NB4 (cell line): Measurements from ENCODE around the gene TSEN34.

Experiments used
- DNase-seq: peaks from one replicate; pipeline ENCODE4 v3.0.0; 2010; ENCODE audit warnings: low read depth
- H3K4me3 ChIP-seq: one replicate; pipeline ENCODE4 v1.5.1; 2011; ENCODE audit warnings: mild to moderate bottlenecking, low read depth, low read length, moderate library complexity
- MYC ChIP-seq: IDR thresholded peaks from 2 replicates; pipeline ENCODE4 v1.6.1; 2011; ENCODE audit warnings: low read depth, low read length
- POLR2A ChIP-seq: IDR thresholded peaks from 2 replicates; pipeline ENCODE4 v1.6.1; 2011; ENCODE audit warnings: mild to moderate bottlenecking; ENCODE audit not compliant: insufficient read length; ENCODE audit errors: extremely low read depth
- TF ChIP-seq, protein P1 (sequence below): IDR thresholded peaks from 2 replicates; pipeline ENCODE4 v1.6.1; 2011; ENCODE audit warnings: low read depth, low read length
- TF ChIP-seq, protein P2 (sequence below): IDR thresholded peaks from one replicate; pipeline ENCODE4 v1.5.1; 2012; ENCODE audit warnings: low read depth, low read length

Gene TSEN34

DNA sequence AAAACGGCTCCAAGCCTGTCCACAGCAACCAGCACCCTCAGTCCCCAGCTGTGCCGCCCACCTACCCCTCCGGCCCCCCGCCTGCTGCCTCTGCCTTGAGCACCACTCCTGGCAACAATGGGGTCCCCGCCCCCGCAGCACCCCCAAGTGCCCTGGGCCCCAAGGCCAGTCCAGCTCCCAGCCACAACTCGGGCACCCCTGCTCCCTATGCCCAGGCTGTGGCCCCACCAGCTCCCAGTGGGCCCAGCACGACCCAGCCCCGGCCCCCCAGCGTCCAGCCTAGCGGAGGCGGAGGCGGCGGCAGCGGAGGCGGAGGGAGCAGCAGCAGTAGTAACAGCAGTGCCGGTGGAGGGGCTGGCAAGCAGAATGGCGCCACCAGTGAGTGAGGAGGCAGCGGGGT, 43.0 kb upstream of the TSEN34 start:
- no peak overlapping the region for H3K4me3 ChIP-seq
- no peak for DNase-seq
- TF ChIP-seq MYC (no peak), POLR2A (no peak)
- TF ChIP-seq, protein P1, sequence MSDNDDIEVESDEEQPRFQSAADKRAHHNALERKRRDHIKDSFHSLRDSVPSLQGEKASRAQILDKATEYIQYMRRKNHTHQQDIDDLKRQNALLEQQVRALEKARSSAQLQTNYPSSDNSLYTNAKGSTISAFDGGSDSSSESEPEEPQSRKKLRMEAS = no peak
- TF ChIP-seq, protein P2, sequence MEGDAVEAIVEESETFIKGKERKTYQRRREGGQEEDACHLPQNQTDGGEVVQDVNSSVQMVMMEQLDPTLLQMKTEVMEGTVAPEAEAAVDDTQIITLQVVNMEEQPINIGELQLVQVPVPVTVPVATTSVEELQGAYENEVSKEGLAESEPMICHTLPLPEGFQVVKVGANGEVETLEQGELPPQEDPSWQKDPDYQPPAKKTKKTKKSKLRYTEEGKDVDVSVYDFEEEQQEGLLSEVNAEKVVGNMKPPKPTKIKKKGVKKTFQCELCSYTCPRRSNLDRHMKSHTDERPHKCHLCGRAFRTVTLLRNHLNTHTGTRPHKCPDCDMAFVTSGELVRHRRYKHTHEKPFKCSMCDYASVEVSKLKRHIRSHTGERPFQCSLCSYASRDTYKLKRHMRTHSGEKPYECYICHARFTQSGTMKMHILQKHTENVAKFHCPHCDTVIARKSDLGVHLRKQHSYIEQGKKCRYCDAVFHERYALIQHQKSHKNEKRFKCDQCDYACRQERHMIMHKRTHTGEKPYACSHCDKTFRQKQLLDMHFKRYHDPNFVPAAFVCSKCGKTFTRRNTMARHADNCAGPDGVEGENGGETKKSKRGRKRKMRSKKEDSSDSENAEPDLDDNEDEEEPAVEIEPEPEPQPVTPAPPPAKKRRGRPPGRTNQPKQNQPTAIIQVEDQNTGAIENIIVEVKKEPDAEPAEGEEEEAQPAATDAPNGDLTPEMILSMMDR = no peak

DNA sequence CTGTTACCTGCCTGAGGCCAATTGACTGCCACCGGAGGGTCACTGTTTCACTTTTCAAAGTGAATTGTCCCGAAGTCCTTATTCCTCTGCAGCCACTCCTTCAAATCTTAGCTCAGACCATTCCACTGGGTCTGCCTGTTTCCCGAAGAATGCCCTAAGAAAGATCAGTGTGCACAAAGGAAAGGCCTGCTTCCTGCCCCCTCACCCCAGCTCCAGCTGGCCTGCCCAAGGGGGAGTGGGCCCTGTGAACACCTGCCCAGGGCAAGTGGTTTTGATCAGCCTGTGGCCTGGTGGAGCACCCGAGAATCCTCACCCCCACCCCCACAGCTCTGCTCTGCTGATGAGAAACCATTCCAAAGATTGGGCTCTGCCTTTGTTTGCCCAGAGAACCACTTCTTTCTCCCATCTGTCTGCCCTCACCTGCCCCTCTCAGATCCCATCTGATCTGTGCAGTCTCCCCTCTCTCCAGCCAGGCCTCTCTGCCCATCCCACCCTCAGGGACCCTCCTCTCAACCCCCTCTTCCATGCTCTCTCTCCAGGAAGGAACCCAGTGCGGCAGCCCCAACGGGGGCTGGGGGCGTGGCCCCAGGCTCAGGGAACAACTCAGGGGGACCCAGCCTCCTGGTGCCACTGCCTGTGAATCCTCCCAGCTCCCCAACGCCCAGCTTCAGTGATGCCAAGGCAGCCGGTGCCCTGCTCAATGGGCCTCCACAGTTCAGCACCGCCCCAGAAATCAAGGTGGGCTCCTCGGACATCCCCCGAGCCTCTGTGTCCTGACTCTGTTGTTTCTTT, 41.9 kb upstream of the TSEN34 start:
- no peak overlapping the region for H3K4me3 ChIP-seq
- no peak for DNase-seq
- TF ChIP-seq, protein P1 = no peak
- no peak for TF ChIP-seq MYC
- TF ChIP-seq POLR2A = no peak
- TF ChIP-seq, protein P2 = no peak

DNA sequence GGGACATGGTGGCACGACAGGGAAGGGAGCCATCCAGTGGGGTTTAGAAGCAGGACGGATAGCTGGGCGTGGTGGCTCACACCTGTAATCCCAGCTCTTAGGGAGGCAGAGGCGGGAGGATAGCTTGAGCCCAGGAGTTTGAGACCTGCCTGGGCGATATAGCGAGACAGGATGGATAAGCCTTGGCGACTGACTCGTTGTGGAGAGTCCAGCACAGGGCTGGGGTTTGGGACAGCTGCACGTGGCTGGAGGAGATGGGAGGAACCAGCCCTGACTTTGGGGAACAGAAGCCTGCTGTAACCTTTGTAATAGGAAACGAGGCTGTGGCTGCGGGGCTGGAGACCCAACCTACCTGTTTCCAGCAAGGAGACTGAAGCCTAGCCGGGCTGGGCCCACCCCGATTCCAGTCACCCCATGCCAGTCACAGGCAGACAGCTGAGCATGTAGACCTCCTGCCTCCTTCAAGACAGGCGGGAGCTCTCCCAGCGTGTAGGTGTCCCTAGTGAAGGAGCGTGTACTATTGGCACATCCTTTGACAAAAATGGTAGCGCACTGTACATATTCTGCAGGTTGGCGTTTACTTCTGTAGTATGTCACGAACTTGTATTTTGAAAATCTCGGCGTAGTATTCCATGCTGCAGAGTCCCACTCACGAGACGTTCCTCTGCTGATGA, 39.6 kb upstream of the TSEN34 start:
- no peak for DNase-seq
- no peak overlapping the region for H3K4me3 ChIP-seq
- TF ChIP-seq MYC (no peak), POLR2A (no peak)
- TF ChIP-seq, protein P1 = no peak
- TF ChIP-seq, protein P2 = no peak

DNA sequence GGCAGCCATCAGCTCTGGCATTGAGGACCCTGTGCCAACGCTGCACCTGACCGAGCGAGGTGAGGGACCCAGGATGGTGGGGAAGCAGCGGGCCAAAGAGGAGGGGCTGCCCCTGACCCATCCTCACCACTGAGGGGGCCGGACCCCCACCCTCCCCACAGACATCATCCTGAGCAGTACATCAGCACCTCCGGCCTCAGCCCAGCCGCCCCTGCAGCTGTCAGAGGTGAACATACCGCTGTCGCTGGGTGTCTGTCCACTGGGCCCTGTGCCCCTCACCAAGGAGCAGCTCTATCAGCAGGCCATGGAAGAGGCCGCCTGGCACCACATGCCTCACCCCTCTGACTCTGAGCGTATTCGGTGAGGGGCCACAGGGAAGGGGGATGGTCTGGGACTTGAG, 38.8 kb upstream of the TSEN34 start:
- TF ChIP-seq, protein P2 = no peak
- no peak for TF ChIP-seq POLR2A
- TF ChIP-seq, protein P1 = no peak
- no peak for TF ChIP-seq MYC
- no peak overlapping the region for H3K4me3 ChIP-seq
- no peak for DNase-seq

DNA sequence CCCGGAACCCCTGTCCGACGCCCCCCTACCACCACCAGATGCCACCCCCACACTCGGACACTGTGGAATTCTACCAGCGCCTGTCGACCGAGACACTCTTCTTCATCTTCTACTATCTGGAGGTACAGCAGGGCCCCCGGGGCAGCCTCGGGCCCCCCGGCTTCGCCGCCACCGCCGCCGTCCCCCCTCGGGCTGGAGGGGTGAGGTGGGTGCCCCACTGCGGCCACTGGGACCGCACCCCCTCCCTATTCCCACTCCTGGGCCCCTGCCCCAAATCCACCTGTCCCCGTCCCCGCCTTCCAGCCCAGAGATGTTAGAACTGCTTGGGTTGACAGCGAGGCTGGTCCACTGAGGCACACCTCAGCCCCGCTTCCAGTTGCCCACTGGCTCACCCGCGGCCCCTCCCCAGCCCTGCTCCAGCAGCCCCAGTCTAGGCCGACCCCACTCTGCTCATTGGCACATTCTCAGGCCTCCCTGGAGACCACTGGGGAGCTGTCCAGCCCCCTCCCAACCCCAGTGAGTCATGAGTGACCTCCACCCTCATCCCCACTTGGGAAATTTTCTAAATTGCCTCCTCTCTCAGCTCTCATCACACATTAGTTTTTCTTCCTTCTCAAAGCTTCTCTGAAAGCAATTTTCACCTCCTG, 38.1 kb upstream of the TSEN34 start:
- no peak for DNase-seq
- TF ChIP-seq, protein P2 = no peak
- TF ChIP-seq POLR2A (no peak), MYC (no peak)
- TF ChIP-seq, protein P1 = no peak
- H3K4me3 ChIP-seq = no peak overlapping the region
